22Rv1 (cell line): ENCODE data around the gene SDSL.

ENCODE experiments used
- CTCF ChIP-seq: fragments of 450-650 bp; IDR thresholded peaks from 2 replicates; pipeline ENCODE4 v1.5.1; 2017; ENCODE audit warnings: mild to moderate bottlenecking
- ZFX ChIP-seq: fragments of 450-650 bp; IDR thresholded peaks from 2 replicates; pipeline ENCODE4 v1.6.1; 2017; ENCODE audit warnings: antibody characterized with exemption, borderline replicate concordance

DNA sequence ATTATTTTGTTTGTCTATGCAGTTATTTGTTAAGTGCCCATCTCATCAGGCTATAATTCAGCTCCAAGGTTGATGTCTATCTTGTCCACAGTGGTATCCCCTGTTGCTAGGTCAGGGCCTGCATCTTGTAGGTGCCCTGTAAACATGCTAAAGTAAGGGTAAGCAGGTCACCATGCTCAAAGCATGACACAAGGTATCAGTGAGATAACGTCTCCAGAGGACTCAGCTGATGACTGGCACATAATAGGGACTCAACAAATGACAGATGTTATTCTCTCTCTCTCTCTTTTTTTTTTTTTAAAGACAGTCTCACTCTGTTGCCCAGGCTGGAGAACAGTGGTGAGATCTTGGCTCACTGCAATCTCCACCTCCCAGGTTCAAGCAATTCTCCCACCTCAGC lies 2.3 kb downstream of the SDSL start:
- no peak for TF ChIP-seq CTCF
- no peak for TF ChIP-seq ZFX
